Measurements from ENCODE around the gene BEST2. TPM values are rescaled to one million over a fixed set of nuclear protein-coding genes. Genes with fewer than 3 reads are reported as not detected.
"Not testable (repeated sequence)": the region's sequence is repeated elsewhere in the genome, so short reads cannot be mapped to it uniquely, and the experiment has no call there.

BEST2 gene
- total and polyA plus RNA-seq, 2 of the 4 experiments (the other 2 are of a cell fraction) = not detected

GRCh38 chr19:12723641-12724426 lies 27.8 kb upstream of the BEST2 start, which contains the start of gene TNPO2 (continued):
- TF ChIP-seq ELK1 (IDR thresholded peaks at IDR 0.05; ENCODE audit: borderline replicate concordance, low read depth, low read length) = no peak

GRCh38 chr19:12725612-12726011 lies 26.0 kb upstream of the BEST2 start:
- CTCF ChIA-PET; H3K9ac ChIP-seq (ENCODE audit: low read depth, low read length); H4K5ac ChIP-seq (ENCODE audit: low read depth, low read length); H3K4me2 ChIP-seq (ENCODE audit: low read depth, low read length); H2AFZ ChIP-seq (replicated peaks; ENCODE audit: low read length, poor library complexity); H2BK120ac ChIP-seq (ENCODE audit: low read depth, low read length); H3K4me3 ChIP-seq (ENCODE audit: insufficient read depth, low read depth, low read length); H4K8ac ChIP-seq (ENCODE audit: low read depth in 2 of 2, low read length in 2 of 2); ATAC-seq (ENCODE audit: low read depth); BruUV-seq (replicated peaks); H3K56ac ChIP-seq (ENCODE audit: extremely low read depth, insufficient read depth, low read length); H4K20me1 ChIP-seq (ENCODE audit: insufficient read depth, low read length); H3K23ac ChIP-seq (ENCODE audit: low read depth, low read length); H3K9me3 ChIP-seq (ENCODE audit: control insufficient read depth, insufficient read depth, low read length); intact Hi-C loops (cut with micrococcal nuclease); H3K4ac ChIP-seq (ENCODE audit: low read depth, low read length); H3K14ac ChIP-seq (replicated peaks; ENCODE audit: low read depth, low read length); H3K18ac ChIP-seq (ENCODE audit: low read depth, low read length); H2AK5ac ChIP-seq (ENCODE audit: low read depth, low read length); H2BK20ac ChIP-seq (ENCODE audit: low read depth, low read length); H2BK15ac ChIP-seq (ENCODE audit: low read depth, low read length); H3K27ac ChIP-seq (ENCODE audit: insufficient read depth, low read length); in situ Hi-C loops (cut with MboI; ENCODE audit: low sequenced_read_pairs); H3K9me1 ChIP-seq (ENCODE audit: insufficient read depth, low read length); H2AK9ac ChIP-seq (replicated peaks; ENCODE audit: low read depth, low read length, poor library complexity); H3K4me1 ChIP-seq (ENCODE audit: control insufficient read depth, insufficient read depth, low read length); H2BK5ac ChIP-seq (ENCODE audit: low read depth, low read length, poor library complexity, severe bottlenecking); dilution Hi-C loops (cut with HindIII; ENCODE audit: low sequenced_read_pairs, unreplicated experiment); H4K91ac ChIP-seq (ENCODE audit: insufficient read depth, low read depth, low read length); DNase-seq; H3K27me3 ChIP-seq (ENCODE audit: control insufficient read depth, insufficient read depth, low read length): not testable (repeated sequence)
- WGBS, 2 experiments (ENCODE audit: extremely low coverage in 2 of 2, insufficient read length in 1 of 2) = 97% methylated on average over 6 of the region's 10 CpGs; no CpG with 5 or more reads in 1 of the 2 experiments
- peaks cover 23% of the 10 kb centered on the region for H3K36me3 ChIP-seq (ENCODE audit: control insufficient read depth, insufficient read depth, low read length)
- H3K79me1 ChIP-seq (ENCODE audit: low read depth in 1 of 2, low read length in 2 of 2) = peaks cover 12 to 43% of the 10 kb centered on the region in 2 experiments; a peak in 3 of 4 replicates
- POLR2A ChIA-PET (ENCODE audit: unreplicated experiment) = interaction anchor here (0.7 kb wide), 1 partner anchor 32 kb away, joined by 16 read pairs; no protein-coding TSS in a partner anchor
